DOHH2 (cell line): Measurements from ENCODE around the gene FNDC3B.

Source experiments
- H3F3A ChIP-seq: fragments of 200-600 bp; sonication (generic), shearing (Covaris generic); 2 replicates; pipeline ENCODE4 v1.6.0; 2016; ENCODE audit warnings: antibody characterized with exemption, mild to moderate bottlenecking; ENCODE audit not compliant: control insufficient read depth, insufficient read depth
- H3K27ac ChIP-seq: fragments of 200-600 bp; sonication (generic); 2 replicates; pipeline ENCODE4 v1.5.1; 2014; ENCODE audit warnings: low read depth, mild to moderate bottlenecking, low read length, moderate library complexity
- H3K27me3 ChIP-seq: fragments of 200-600 bp; sonication (generic); 2 replicates; pipeline ENCODE4 v1.6.1; 2014; ENCODE audit warnings: mild to moderate bottlenecking, low read length, mixed read lengths; ENCODE audit not compliant: control insufficient read depth
- H3K36me3 ChIP-seq: fragments of 200-600 bp; sonication (generic); 2 replicates; pipeline ENCODE4 v1.6.1; 2014; ENCODE audit warnings: mild to moderate bottlenecking, low read length, moderate library complexity, mixed read lengths; ENCODE audit not compliant: control insufficient read depth
- H3K4me1 ChIP-seq: fragments of 200-600 bp; sonication (generic); 2 replicates; pipeline ENCODE4 v1.6.1; 2014; ENCODE audit warnings: mild to moderate bottlenecking, low read length, mixed read lengths; ENCODE audit not compliant: control insufficient read depth
- H3K4me2 ChIP-seq: fragments of 200-600 bp; sonication (generic); 2 replicates; pipeline ENCODE4 v1.6.0; 2014; ENCODE audit warnings: mild to moderate bottlenecking, low read length, moderate library complexity
- H3K4me3 ChIP-seq: fragments of 200-600 bp; sonication (generic); 2 replicates; pipeline ENCODE4 v1.5.1; 2014; ENCODE audit warnings: mild to moderate bottlenecking, low read length, mixed read lengths
- H3K79me2 ChIP-seq: fragments of 200-600 bp; sonication (generic); 2 replicates; pipeline ENCODE4 v1.6.1; 2014; ENCODE audit warnings: mild to moderate bottlenecking, low read length, mixed read lengths; ENCODE audit not compliant: control insufficient read depth
- H3K9me2 ChIP-seq: fragments of 200-600 bp; sonication (generic); replicated peaks from 2 replicates; pipeline ENCODE4 v1.6.1; 2014; ENCODE audit warnings: mild to moderate bottlenecking, low read length, mixed read lengths; ENCODE audit not compliant: control insufficient read depth
- H3K9me3 ChIP-seq: fragments of 200-600 bp; sonication (generic); 2 replicates; pipeline ENCODE4 v1.6.1; 2014; ENCODE audit warnings: antibody characterized with exemption, low read length, mixed read lengths; ENCODE audit not compliant: control insufficient read depth, insufficient read depth
- H4K20me1 ChIP-seq: fragments of 200-600 bp; sonication (generic); 2 replicates; pipeline ENCODE4 v1.6.0; 2014; ENCODE audit warnings: low read depth, mild to moderate bottlenecking, antibody characterized with exemption, low read length, moderate library complexity; ENCODE audit not compliant: control insufficient read depth, insufficient read depth
- EZH2phosphoT487 ChIP-seq: fragments of 200-600 bp; sonication (generic); IDR thresholded peaks from 2 replicates; pipeline ENCODE4 v1.6.1; 2017; ENCODE audit warnings: borderline replicate concordance, mild to moderate bottlenecking, antibody characterized with exemption, low read length, moderate library complexity, mixed read lengths
- TF ChIP-seq, protein P1 (sequence below): fragments of 200-600 bp; sonication (generic); IDR thresholded peaks from one replicate; pipeline ENCODE4 v1.5.1; 2014; ENCODE audit warnings: antibody characterized with exemption, mild to moderate bottlenecking, low read depth, low read length; ENCODE audit not compliant: poor library complexity, severe bottlenecking

FNDC3B gene

DNA sequence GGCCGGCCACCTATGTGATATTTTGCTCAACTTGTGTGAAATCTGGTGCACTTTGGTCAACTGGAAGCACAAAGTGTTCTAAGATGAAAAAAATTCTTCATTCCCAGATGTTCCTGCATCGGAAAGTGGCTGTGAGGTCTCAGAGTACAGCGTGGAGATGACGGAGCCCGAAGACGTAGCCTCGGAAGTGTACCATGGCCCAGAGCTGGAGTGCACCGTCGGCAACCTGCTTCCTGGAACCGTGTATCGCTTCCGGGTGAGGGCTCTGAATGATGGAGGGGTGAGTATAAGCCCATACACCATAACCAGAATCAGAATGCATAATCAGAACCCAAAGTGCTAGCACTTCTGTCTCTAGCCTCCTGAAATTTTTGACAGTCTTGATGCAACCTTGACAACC lies 304.6 kb downstream of the FNDC3B start:
- Histone ChIP-seq H3K36me3 (peaks cover 3% of the 10 kb centered on the region; the same call in 1 of the 2 replicates), H3K4me3 (no peak overlapping the region), H3K9me2 (no peaks in the 10 kb centered on the region), H3K27me3 (no peaks in the 10 kb centered on the region), H3K27ac (no peak overlapping the region), H3K9me3 (no peaks in the 10 kb centered on the region), H3F3A (no peaks in the 10 kb centered on the region), H3K4me2 (no peak overlapping the region), H3K4me1 (no peaks in the 10 kb centered on the region), H3K79me2 (no peaks in the 10 kb centered on the region), H4K20me1 (peaks cover 3% of the 10 kb centered on the region; the same call in 1 of the 2 replicates)
- no peak for TF ChIP-seq EZH2phosphoT487
- TF ChIP-seq, protein P1, sequence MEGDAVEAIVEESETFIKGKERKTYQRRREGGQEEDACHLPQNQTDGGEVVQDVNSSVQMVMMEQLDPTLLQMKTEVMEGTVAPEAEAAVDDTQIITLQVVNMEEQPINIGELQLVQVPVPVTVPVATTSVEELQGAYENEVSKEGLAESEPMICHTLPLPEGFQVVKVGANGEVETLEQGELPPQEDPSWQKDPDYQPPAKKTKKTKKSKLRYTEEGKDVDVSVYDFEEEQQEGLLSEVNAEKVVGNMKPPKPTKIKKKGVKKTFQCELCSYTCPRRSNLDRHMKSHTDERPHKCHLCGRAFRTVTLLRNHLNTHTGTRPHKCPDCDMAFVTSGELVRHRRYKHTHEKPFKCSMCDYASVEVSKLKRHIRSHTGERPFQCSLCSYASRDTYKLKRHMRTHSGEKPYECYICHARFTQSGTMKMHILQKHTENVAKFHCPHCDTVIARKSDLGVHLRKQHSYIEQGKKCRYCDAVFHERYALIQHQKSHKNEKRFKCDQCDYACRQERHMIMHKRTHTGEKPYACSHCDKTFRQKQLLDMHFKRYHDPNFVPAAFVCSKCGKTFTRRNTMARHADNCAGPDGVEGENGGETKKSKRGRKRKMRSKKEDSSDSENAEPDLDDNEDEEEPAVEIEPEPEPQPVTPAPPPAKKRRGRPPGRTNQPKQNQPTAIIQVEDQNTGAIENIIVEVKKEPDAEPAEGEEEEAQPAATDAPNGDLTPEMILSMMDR: no peak

DNA sequence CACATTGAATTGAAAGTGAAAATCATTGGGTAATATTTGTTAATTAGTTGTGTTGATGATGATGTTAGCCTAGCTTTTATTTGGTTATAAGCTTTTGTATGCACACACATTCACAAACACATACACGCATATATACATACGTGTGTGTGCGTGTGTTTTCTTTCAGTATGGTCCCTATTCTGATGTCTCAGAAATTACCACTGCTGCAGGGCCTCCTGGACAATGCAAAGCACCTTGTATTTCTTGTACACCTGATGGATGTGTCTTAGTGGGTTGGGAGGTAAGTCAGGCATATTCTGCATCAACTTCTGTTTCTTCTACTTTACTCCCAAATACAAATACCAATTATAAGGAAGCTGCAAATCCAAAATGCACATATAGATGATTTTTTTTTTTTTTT lies 306.8 kb downstream of the FNDC3B start:
- H3K4me3 ChIP-seq: no peak overlapping the region
- H3K9me2 ChIP-seq: no peaks in the 10 kb centered on the region

DNA sequence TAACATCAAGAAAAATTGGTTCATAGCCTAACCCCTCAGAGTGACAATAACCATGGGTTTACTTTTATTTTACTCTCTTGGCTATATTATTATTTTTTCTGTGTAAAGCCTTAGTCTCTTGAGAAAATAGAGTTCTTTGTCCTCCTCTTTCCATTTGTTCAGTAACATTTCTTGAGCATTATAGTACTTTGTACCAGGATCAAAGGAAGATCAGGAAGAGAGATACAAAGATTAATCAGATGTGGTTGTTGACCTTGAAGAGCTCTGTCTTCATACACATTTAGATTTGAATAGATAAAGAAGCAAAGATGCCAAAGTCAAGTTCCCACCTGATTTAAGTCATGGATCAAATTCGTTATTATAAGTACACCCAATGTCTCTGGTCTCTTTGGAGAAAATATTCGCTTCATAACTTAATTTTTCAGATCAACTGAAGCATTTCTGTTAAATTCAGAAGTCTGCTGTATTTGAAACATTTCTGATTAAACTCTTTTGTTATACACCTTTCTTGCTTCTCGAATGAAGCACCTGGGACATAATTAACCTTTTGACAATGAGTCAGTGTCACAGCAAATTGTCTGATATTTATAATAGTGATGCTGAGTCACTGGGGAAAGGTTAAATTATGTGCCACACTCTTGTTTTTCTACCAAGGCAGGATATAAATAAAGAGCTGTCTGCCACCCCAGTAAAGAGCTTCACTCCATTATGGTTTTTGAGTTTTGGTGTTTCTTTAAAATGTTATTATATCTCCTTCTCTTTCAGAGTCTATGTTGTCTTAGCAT lies 308.7 kb downstream of the FNDC3B start:
- Histone ChIP-seq H3K27me3 (no peaks in the 10 kb centered on the region), H3F3A (no peaks in the 10 kb centered on the region), H3K9me2 (no peaks in the 10 kb centered on the region), H3K27ac (no peak overlapping the region), H3K36me3 (peaks cover 3% of the 10 kb centered on the region; the same call in 1 of the 2 replicates), H3K79me2 (no peaks in the 10 kb centered on the region), H3K4me3 (no peak overlapping the region), H3K4me1 (no peaks in the 10 kb centered on the region), H3K9me3 (no peaks in the 10 kb centered on the region), H4K20me1 (no peaks in the 10 kb centered on the region), H3K4me2 (no peak overlapping the region)
- TF ChIP-seq, protein P1: no peak
- TF ChIP-seq EZH2phosphoT487: no peak

More for the DNA sequence above, 306.8 kb downstream of the FNDC3B start:
- Histone ChIP-seq H3K4me2 (no peak overlapping the region), H3K9me3 (no peaks in the 10 kb centered on the region), H3K4me1 (no peaks in the 10 kb centered on the region), H3K79me2 (no peaks in the 10 kb centered on the region), H3F3A (no peaks in the 10 kb centered on the region), H3K36me3 (peaks cover 3% of the 10 kb centered on the region; the same call in 1 of the 2 replicates), H4K20me1 (peaks cover 2% of the 10 kb centered on the region; the same call in 1 of the 2 replicates), H3K27ac (no peak overlapping the region), H3K27me3 (no peaks in the 10 kb centered on the region)
- TF ChIP-seq, protein P1: no peak
- no peak for TF ChIP-seq EZH2phosphoT487
